ENCODE results near the gene ASPN.

ASPN gene

DNA sequence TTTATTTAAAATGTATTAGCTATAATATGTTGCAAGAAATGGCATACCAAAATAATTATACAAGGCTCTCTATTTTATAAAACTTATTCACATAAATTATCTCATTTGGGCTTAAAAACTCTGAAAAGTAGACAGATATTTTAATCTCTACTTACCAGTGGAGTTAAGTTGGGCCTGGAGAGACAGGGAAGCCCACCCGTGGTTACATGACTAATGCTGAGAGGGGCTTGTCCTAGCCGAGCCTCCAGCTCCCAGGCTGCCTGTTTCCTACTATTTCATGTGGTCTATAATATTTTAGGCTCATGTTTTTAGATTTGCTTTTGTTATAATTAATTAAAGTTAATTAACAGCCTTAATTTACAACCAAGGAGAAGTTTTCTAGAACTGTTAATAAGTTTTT, 20.9 kb upstream of the ASPN start:
- no peak for FAIRE-seq

DNA sequence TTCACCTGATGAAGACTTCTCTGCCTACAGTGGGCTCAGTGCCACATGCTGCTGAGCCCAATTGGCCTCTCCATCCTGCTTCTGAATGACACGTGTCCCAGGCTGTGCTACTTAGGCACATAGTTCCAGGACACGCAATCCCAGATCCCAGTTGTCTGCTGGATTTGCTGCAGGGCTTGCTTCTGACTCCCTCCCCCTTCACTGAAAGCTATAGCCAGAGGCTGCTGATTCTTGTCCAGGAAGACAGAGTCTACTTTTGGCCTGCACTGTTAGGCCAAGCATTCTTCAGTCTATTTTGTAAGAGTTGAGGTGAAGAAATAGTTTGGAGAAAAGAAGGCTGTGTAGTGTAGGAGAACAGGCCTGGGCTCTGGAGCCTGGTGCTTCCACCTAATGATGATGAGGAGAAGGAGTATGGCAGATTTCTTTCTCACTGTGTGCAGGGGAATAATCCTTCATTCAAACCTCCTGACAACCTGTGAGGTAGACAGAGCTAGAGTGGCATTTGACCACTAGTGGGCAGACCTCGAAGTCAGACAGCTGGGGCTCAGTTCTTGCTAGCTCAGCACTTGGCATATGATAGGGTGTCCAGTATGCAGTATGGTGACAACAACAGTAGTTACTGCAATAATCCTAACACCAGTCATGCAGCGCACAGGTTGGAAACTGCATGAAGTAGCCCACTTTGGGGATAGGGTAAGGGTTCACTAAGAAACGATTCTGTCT, 19.5 kb upstream of the ASPN start:
- FAIRE-seq, result no peak

DNA sequence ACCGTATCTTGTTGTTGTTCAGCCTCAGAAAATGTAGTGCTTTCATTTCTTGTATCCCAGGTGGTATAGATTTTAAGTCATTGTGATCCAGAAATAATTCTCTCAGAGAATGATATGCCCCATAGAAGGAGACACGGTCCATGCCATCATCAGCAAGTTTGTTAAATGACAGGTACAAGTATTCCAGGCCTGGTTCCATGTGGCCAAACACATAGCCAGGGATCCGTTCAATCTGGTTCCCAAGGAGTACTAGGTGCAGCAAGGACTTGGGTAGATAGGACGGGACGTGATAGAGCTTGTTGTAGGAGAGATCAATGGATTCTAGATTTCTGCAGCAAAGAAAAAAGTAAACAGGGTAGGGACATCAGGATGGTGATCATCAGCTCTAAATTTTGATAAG, 18.4 kb upstream of the ASPN start:
- FAIRE-seq, result no peak

DNA sequence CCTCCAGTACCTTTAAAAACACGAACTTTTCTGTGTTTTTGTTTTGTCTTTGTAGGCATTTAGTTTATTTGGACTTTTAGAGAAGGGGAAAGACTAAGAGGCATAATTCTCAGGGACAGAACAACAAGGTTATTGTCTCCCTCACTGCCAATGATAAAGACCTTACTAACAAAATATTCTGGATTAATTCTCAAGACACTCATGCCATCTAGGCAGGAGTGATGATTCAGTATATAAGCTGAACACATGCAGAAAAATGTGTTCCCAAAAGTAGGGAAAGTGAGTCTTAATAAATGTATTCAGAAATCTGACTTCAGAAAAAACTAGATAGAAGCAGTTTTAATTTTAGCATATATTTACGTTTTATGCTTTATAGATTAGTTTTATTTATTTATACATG, 17.4 kb upstream of the ASPN start:
- no peak for FAIRE-seq

DNA sequence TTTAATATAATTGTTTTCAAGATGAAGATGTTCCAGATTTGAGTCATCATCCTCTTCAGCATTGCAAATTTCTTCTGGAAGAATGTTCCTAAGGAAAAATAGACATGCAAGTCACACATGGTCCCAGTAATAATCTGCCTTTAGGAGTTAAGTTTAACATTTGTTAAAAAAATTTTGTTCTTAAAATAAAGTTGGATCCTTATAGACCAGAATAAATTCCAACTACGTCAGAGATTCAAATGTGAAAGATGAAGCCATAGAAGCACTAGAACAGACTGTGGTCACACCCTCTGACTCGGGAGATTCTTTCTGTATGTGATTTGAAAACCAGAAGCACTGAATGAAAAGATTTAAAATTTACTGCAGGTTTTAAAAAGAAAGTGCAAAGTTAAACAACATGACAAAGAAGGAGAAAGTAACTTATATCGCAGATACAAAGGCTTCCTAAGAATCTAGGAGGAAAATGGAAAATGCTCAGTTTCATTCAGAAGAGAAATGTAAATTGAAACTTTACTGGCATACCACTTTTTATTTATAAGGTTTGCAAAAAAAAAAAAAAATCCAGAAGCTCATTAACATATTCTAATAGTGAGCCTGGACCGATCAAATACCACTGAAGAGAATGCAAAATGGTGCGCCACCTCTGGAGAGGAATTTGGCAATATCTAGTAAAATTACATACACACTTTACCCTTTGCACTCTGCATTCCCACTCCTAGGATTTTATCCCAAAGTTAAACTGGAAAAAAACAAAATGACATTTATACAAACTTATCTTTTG, 14.3 kb upstream of the ASPN start:
- FAIRE-seq, result no peak

DNA sequence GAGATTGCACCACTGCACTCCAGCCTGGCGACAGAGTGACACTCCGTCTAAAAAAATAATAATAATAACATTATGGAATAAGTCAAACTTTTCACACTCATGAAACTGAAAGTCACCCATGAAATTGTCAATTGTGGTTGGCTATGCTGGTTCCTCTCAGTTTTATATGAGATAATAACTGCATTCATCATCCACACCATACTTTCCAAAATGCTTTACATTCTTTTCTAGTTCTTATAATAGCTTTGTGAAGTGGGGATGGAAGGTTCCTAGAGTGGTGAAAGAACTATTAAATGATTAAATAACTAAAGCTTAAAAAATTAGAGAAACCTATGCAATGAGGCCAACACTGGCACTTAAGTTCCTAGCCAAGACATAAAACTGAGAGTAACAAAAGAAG, 12.6 kb upstream of the ASPN start:
- FAIRE-seq, result no peak

DNA sequence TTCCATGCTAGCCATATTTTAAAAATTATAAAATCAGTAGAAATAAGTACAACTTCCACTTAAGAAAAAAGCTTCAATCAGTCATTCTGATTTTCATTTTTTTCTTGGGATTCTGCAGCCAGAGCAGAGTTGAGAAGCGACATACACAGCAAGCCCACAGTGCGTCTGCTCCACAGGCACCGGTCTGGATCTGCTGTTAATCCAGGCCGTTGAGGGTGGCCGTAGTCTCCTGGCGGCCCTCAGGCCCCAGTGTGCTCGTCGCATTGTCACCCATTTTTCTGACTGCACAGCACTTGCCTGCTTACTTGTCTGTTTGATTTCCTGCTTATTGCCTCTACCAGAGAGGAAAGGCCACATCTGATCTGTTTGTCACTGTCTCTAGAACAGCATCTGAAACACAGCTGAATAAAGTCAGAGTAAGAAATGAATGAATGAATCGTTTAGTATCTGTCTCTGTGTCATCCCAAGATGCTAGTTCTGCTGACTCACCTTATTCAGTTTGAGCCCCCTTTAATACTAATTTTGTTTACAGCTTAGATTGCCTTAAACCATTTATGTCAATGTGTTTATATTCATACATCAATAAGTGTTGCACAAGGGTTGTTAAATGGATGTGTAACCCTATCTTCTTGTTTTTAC, 11.6 kb upstream of the ASPN start:
- FAIRE-seq, result no peak

DNA sequence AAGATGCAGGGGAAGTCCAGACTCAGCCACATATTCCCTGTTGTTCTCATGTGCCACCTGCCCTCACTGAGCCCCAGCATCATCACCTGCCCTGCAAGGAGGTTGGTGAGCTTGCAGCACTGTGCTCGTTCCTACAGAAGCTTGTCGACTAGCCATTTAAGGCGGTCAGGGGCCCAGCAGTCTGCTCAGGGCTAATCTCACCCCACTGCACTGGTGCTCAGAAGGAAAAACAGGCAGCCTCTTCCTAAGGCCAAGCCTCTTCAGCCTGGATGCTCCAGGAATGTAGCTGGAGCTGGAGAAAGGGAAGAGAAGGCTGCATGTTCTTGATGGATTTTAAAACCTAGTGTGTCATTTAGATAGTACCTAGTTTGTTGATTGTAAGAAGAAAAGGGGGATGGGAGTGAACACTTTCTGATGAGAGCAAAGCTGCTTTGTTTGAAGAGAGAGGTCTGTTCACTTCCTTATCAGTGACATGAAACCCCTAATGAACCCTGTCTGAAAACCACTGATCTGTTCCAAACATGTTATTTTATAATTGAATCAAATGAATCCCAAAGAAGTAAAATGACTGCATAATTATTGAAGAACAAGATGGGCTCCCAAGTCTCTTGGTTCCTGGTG, 10.6 kb upstream of the ASPN start:
- no peak for FAIRE-seq

DNA sequence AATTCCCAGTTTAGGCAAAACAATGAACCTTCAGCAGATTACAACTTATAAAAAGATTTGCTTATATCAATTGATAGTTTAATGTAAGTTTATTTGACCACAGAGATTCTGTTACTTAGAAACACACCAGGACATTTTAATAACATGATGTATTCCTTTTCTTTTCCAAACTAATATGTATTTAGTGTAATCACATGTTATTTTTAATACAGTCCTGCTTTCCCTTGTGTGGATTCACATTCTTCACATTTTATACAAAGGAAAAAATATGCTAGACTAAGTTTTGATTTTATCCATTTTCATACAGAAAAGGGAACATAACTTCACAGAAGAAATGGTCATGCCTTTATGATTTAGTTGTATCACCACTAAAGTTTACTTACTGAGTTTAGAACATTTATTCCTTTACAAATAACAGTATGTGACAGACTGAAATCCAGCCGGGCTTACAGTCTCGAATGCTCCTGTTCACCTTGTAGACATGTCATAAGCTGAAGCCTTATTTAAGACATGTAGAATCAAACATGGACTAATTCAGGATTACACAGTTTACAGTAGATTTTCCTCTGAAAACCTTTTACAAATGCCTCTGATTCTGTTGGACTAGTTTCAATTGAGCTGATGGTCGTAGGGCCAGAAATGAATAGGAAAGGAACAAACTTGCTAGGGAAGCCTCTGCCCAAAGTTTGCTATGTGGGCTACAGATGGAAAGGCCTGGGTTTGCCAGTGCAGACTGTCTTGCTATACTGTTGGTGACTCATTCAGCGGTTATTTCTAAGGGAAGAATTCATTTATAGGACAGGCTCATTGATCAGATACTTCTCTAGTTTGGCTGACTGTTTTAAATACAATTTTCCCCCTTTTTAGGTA, 6.6 kb upstream of the ASPN start:
- FAIRE-seq, result no peak

DNA sequence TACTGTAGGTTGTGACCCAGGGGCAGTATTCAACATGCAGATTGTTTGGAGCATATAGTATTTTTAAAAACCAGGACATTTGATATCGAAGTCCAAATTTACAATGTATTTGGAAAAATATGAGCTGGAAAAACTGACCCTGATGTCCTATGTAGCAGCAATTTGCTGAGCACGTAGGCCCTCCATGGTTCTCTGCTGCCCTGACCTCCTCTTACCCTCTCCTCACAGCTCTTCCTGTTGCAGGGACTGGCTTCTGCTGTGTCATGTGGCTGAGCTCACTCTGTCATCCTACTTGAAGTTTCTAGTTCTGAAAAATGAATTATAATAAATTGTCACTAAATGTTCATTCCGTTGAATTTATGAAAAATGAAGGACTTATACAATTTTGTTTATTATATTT, 4.1 kb upstream of the ASPN start:
- no peak for FAIRE-seq

DNA sequence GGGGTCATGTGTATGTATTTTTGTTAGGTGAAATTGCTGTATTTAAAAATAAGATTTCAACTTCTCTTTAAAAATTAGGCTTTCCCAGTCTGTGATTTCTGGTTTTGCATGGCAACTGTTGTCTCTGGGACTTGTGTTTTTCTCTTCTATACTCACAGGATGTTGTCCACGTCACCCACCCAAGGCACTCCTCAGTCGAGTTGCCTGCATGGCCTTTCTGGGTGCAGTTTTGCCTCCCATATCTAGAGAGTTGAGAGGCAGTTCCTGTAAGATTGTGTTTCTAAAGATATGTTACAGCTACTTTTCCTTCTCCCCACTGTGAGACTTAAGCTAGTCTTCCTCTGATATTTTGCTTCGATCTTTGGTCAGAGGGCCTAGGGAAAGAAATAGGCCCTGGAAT, 2.3 kb upstream of the ASPN start:
- FAIRE-seq, result no peak

DNA sequence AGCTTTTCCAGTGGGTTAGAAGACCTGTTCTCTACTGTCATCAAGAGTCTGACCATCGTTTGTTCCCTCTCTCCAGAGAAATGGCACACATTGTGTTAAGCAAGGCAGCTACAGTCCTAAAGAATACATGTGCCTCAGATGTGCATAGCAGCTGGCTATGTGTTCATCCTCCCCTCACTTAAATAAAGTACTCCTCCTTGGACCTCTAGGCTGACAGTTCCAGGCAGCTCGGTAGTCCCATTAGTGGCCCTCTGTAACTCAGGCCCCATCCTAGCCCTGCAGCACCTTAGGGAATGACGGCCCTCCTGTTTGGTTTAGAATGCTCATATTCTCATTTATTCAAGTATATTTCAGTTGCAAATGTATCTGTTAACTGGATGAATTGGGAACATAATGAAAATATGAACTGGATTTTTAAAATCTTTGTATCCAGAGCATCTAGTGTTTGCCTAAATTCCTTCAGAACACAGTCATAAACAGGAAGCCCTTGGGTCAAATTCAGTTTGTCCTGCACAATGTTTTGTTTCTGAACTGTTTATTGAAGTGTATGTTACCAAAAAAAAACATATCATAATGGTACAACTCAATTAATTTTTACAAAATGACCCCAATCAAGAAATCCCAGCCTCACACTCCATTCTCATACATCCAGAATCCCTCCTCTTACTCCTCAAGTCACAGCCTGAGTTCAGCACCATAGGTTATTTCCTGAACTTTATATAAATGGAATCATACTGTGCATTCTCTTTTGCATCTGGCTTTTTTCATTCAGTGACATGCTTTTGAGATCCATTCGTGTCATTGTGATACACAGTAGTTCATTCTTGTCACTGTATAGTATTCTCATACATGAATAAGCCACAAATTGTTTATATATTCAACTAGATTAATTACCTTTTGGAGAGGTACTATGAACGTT, 1.6 kb upstream of the ASPN start:
- FAIRE-seq, result peak; percentile 21

DNA sequence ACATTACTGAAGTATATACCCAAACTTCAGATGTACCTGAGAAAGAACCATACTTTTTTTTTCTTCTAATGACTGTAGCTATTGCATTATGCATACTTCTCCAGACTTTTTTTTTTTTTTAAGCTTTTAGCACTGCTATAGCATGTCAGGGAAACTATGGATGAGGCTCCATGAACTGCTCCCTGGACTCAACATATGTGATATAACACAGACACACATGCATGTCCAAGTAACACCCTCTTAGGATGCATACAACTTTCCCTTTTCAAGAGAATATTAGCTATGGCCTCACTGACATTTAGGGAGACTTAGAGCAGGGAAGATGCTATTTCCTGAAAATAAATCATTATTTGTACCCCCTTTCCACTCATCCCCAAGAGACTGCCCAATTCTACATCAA, 499 bp upstream of the ASPN start:
- no peak for FAIRE-seq

DNA sequence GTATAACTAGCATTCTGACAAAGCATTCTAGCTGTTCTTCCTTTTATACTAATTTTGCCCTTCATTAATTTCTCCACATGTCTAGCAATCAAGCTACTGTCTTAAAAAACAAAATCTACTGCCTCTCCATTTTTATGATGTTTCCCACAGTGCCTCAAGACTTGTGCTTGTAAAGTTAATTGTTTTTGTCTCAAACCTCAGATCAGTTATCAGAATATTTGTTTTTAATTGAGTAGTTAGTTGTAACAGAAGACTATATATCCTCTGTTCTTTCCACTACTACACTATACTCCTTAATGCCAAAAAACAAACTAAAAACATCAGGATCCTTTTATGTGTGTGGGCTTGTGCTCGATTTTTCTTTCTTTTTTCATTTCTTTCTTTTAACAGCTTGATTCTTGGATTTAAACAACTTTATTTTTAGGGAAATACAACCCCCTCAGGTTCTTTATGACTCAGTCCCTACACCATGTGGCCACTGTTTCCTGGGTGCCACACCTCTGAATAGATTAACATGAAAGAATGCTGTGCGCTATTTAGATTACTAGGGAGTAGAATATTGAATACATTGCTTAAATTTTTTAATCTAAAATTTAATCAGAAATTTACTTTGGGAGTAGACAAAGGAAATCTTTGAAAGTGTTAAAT, 1.2 kb downstream of the ASPN start:
- peak; percentile 90 for FAIRE-seq

DNA sequence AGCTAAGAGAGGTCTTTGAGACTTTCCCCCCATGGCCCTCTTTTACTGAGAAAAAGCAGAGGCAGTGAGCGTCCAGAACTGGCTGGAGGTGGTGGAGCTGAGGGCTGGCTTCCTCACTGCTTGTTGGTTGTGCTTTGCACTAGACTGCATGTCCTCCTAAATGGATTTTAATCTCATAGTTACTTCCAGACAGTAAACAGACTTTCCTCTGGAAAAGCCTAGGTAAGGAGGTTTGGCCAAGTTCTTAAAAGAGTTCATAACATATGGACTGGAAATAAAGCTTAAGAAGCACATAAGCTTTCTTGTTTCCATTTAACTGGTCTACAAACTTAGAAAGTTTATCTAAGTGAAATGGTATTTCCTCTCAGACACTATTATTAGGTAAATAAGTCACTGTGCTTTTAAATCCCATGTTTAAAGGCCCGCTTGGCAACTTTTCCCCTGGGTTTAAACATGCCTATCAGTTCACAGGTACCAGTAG, 2.0 kb downstream of the ASPN start:
- no peak for FAIRE-seq

DNA sequence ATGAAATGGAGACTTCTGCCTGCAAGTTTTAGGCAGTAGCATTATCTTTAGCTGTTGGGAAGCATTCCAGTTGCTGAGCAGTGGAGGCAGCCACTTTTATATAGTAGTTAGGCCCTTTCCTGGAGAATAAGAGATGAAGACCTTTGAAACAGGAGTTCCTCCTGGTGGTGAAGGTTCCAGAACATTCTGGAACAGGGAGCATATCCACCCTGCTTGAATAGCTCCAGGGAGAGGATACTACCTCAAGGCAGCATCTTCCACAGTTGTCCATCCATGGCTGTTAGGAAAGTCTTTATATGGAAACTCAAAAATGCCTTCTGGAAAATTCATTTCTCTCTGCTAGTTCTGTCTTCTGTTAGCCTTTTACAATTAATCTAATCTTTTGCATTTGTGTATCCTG, 3.0 kb downstream of the ASPN start:
- FAIRE-seq, result no peak

DNA sequence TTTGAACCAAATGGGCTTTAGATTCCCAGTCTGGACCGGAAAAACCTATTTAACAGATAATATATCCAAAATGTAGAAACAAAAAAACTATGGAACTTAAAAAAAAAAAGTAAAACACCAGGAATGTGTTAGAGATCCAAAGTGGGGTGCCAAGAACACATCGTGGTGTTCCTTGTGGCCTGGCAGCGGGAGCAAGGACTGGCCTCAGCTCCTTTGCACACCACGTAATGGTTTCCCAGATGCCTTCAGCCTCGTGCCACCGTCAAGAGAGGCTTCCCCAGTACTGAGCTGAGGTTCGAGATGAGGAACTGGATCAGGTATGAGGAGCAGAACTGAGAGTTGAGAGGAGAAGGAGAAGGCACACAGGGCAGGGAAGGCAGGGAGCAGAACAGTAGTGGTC, 3.5 kb downstream of the ASPN start:
- FAIRE-seq, result no peak

DNA sequence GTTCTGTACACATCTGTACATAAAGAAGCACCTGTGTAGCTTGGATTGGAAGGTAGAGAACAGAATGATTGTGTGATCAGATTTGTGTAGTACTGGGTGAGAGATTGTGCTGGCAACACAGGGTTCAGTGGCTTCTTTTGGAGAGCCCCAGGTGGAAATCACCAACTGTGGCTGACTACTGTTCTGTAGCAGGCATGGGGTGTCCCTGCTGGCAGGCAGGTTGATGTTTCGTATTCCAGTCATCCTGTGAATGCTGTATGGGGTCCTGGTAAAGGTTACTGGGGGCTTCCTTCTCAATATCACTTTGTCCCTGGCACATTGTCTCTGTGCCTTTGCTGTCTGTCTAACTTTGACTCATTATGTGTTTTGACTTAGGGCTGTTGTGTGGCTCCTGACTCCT, 5.3 kb downstream of the ASPN start:
- no peak for FAIRE-seq

DNA sequence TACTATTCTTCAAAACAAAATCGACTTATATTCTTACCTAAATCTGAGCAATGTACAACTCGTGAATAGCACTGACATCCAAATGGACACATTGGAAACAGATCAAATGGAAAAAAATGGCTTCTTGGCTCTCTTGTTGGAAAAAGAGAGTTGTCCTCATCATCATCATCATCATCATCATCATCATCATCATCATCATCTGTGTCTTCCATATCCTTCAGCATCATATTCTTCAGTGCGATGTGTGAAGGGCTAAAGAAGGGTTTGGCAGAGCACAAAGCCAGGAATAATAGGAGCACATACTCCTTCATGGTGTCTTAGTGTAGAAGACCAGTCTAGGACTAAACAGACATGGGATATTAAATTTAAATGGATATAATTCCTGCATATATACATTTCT, 7.7 kb downstream of the ASPN start:
- no peak for FAIRE-seq

DNA sequence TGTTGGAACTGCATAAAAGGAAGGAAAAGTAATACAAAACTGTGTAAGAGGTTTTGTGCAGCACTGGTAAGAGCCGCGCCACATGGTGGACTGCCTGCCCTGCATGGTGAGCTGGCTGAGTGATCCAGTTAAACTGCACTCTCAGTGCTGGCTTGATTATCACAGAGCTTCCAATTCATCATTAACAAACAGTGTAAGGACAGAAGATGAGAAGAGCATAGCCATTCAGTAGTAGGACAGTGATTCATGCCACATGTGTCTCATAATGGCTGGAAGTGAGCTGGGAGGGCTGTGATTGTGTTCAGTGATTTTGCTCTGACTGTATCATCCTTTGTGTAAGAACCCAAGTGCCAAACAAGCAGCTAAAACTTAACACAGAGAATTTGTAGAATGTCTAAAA, 14.1 kb downstream of the ASPN start:
- FAIRE-seq, result no peak

DNA sequence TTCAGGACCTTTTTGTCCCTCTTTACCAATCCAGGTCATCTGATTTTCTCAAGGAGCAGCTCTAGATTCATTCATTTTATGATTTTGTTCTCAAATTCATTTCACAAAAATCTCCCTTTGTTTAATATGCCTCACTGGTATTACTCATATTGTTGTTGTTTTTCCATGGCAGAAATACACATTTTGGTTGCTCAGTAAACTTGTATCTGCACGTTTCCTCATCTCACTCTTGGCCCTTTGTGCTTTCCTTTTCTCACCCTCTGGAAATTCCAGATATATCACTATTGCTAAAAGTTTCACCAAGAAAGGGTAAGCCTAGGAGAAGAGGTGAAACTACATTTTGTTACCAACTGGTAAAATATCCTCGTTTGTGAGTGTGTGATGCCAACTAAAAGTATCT, 14.8 kb downstream of the ASPN start:
- FAIRE-seq, result no peak

All from endometrium (tissue), 2 donors.